ENCODE results near the gene ANXA4.

GRCh38 chr2:69816923-69817542, 75.1 kb downstream of the ANXA4 start:
- TF ChIP-seq, protein P1, sequence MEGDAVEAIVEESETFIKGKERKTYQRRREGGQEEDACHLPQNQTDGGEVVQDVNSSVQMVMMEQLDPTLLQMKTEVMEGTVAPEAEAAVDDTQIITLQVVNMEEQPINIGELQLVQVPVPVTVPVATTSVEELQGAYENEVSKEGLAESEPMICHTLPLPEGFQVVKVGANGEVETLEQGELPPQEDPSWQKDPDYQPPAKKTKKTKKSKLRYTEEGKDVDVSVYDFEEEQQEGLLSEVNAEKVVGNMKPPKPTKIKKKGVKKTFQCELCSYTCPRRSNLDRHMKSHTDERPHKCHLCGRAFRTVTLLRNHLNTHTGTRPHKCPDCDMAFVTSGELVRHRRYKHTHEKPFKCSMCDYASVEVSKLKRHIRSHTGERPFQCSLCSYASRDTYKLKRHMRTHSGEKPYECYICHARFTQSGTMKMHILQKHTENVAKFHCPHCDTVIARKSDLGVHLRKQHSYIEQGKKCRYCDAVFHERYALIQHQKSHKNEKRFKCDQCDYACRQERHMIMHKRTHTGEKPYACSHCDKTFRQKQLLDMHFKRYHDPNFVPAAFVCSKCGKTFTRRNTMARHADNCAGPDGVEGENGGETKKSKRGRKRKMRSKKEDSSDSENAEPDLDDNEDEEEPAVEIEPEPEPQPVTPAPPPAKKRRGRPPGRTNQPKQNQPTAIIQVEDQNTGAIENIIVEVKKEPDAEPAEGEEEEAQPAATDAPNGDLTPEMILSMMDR (IDR thresholded peaks at IDR 0.05; ENCODE audit: low read depth, low read length, missing input control), result peak; percentile 99
- no peak for TF ChIP-seq TAF1 (conservative IDR thresholded peaks at IDR 0.05)
- TF ChIP-seq, protein P2, sequence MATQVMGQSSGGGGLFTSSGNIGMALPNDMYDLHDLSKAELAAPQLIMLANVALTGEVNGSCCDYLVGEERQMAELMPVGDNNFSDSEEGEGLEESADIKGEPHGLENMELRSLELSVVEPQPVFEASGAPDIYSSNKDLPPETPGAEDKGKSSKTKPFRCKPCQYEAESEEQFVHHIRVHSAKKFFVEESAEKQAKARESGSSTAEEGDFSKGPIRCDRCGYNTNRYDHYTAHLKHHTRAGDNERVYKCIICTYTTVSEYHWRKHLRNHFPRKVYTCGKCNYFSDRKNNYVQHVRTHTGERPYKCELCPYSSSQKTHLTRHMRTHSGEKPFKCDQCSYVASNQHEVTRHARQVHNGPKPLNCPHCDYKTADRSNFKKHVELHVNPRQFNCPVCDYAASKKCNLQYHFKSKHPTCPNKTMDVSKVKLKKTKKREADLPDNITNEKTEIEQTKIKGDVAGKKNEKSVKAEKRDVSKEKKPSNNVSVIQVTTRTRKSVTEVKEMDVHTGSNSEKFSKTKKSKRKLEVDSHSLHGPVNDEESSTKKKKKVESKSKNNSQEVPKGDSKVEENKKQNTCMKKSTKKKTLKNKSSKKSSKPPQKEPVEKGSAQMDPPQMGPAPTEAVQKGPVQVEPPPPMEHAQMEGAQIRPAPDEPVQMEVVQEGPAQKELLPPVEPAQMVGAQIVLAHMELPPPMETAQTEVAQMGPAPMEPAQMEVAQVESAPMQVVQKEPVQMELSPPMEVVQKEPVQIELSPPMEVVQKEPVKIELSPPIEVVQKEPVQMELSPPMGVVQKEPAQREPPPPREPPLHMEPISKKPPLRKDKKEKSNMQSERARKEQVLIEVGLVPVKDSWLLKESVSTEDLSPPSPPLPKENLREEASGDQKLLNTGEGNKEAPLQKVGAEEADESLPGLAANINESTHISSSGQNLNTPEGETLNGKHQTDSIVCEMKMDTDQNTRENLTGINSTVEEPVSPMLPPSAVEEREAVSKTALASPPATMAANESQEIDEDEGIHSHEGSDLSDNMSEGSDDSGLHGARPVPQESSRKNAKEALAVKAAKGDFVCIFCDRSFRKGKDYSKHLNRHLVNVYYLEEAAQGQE (IDR thresholded peaks at IDR 0.05), result no peak
- peak; percentile 75 to 91 for TF ChIP-seq JUND (IDR thresholded peaks at IDR 0.05)

All from liver (tissue), 3 donors.